Osteocyte (in vitro differentiated cells): Measurements from ENCODE around the gene CNGA3. TPM values are rescaled to one million over a fixed set of nuclear protein-coding genes. Genes with fewer than 3 reads are reported as not detected.

Experiments
- DNase-seq: peaks from one replicate; pipeline ENCODE4 v3.0.0; 2021; ENCODE audit warnings: mixed read lengths; ENCODE audit not compliant: unreplicated experiment; ENCODE audit errors: extremely low spot score
- H3K27ac Mint-ChIP-seq: one replicate; pipeline ENCODE4 v1.8.0; 2021; ENCODE audit warnings: mild to moderate bottlenecking, mixed read lengths; ENCODE audit not compliant: unreplicated experiment
- H3K27me3 Mint-ChIP-seq: one replicate; pipeline ENCODE4 v1.8.0; 2021; ENCODE audit warnings: mixed read lengths; ENCODE audit not compliant: unreplicated experiment
- H3K36me3 Mint-ChIP-seq: one replicate; pipeline ENCODE4 v1.8.0; 2021; ENCODE audit warnings: mixed read lengths; ENCODE audit not compliant: unreplicated experiment
- H3K4me1 Mint-ChIP-seq: one replicate; pipeline ENCODE4 v1.8.0; 2021; ENCODE audit warnings: mixed read lengths; ENCODE audit not compliant: unreplicated experiment
- H3K4me3 Mint-ChIP-seq: one replicate; pipeline ENCODE4 v1.8.0; 2021; ENCODE audit warnings: mild to moderate bottlenecking, moderate library complexity, mixed read lengths; ENCODE audit not compliant: unreplicated experiment
- H3K9me3 Mint-ChIP-seq: one replicate; pipeline ENCODE4 v1.8.0; 2021; ENCODE audit warnings: mixed read lengths; ENCODE audit not compliant: unreplicated experiment
- total RNA-seq: library from RNA; stranded (reverse); gene quantifications from 2 replicates; pipeline ENCODE4 v1.2.1, GENCODE V29; 2021
- TF ChIP-seq, protein P1 (sequence below): fragments of 200-600 bp; sonication (generic); IDR thresholded peaks from 2 replicates; pipeline ENCODE4 v1.5.0; 2021; ENCODE audit warnings: antibody characterized with exemption, mild to moderate bottlenecking, moderate library complexity

Gene CNGA3
- total RNA-seq, 1 donor from 2014 or later = not detected

- Mint-ChIP-seq H3K9me3 (no peaks in the 10 kb centered on the region), H3K36me3 (no peaks in the 10 kb centered on the region)
Observed at GRCh38 chr2:98395977-98396376, 49.7 kb downstream of the CNGA3 start.

GRCh38 chr2:98396745-98397355, 50.6 kb downstream of the CNGA3 start:
- Mint-ChIP-seq H3K27me3 (peaks cover 49% of the 10 kb centered on the region), H3K4me3 (no peak overlapping the region), H3K4me1 (no peaks in the 10 kb centered on the region), H3K27ac (no peak overlapping the region), H3K9me3 (no peaks in the 10 kb centered on the region), H3K36me3 (no peaks in the 10 kb centered on the region)
- DNase-seq = peak; percentile 42
- TF ChIP-seq, protein P1, sequence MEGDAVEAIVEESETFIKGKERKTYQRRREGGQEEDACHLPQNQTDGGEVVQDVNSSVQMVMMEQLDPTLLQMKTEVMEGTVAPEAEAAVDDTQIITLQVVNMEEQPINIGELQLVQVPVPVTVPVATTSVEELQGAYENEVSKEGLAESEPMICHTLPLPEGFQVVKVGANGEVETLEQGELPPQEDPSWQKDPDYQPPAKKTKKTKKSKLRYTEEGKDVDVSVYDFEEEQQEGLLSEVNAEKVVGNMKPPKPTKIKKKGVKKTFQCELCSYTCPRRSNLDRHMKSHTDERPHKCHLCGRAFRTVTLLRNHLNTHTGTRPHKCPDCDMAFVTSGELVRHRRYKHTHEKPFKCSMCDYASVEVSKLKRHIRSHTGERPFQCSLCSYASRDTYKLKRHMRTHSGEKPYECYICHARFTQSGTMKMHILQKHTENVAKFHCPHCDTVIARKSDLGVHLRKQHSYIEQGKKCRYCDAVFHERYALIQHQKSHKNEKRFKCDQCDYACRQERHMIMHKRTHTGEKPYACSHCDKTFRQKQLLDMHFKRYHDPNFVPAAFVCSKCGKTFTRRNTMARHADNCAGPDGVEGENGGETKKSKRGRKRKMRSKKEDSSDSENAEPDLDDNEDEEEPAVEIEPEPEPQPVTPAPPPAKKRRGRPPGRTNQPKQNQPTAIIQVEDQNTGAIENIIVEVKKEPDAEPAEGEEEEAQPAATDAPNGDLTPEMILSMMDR = no peak

More at GRCh38 chr2:98395977-98396376, 49.7 kb downstream of the CNGA3 start:
- no peak overlapping the region for H3K27ac Mint-ChIP-seq
- no peak for DNase-seq
- peaks cover 40% of the 10 kb centered on the region for H3K27me3 Mint-ChIP-seq
- H3K4me1 Mint-ChIP-seq = no peaks in the 10 kb centered on the region
- TF ChIP-seq, protein P1 = no peak
- no peak overlapping the region for H3K4me3 Mint-ChIP-seq

- Mint-ChIP-seq H3K4me1 (no peaks in the 10 kb centered on the region), H3K36me3 (no peaks in the 10 kb centered on the region), H3K27ac (no peak overlapping the region), H3K9me3 (no peaks in the 10 kb centered on the region), H3K4me3 (no peak overlapping the region), H3K27me3 (peaks cover 70% of the 10 kb centered on the region)
- peak; percentile 19 for DNase-seq
- TF ChIP-seq, protein P1 = no peak
Observed at GRCh38 chr2:98399140-98399539, 52.9 kb downstream of the CNGA3 start.

DNA sequence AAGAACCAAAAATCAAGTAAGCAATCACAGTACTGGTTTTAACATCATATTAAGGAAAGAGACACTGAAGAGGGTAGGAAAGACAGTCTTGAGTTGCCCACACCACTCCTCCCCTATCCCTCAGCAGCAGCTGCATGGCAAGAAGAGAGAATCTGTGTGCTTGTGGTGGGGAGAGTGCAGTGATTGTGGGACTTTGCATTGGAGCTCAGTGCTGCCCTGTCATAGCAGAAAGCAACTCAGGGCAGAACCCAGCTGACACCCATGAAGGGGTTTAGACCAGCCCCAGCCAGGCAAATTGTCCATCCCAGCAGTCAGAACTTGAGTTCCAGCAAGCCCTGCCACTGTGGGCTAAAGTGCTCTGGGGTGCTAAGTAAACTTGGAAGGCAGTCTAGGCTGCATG, 57.6 kb downstream of the CNGA3 start:
- TF ChIP-seq, protein P1 = no peak
- Mint-ChIP-seq H3K9me3 (no peaks in the 10 kb centered on the region), H3K27me3 (peaks cover 62% of the 10 kb centered on the region), H3K27ac (no peak overlapping the region), H3K4me3 (no peak overlapping the region), H3K4me1 (no peaks in the 10 kb centered on the region), H3K36me3 (no peaks in the 10 kb centered on the region)
- DNase-seq = no peak

DNA sequence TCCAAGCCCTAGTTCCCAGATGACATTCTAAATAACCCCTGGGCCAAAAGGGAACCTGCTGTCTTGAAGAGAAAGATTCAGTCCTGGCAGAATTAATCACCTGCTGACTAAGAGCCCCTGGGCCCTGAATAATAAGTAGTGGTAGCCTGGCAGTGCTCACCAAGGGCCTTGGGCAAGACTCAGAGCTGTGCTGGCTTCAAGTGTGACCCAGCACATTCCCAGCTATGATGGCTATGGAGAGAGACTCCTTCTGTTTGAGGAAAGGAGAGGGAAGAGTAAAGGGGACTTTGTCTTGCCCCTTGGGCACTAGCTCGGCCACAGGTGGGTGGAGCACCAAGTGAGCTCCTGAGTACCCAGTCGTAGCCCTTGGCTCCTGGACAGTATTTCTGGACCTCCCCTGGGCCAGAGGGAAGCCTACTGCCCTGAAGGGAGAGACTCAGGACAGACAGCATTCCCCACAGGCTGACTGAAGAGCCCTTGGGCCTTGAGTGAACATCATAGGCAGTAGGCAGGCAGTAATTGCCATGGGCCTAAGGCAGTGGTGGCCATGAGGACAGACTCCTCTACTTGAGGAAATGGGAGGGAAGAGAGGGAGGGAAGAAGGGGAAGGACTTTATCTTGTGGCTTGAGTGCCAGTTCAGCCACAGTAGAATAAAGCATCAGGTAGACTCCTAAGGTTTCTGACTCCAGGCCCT, 58.4 kb downstream of the CNGA3 start:
- TF ChIP-seq, protein P1 = no peak
- H3K4me1 Mint-ChIP-seq = no peaks in the 10 kb centered on the region
- H3K36me3 Mint-ChIP-seq = no peaks in the 10 kb centered on the region
- H3K27ac Mint-ChIP-seq = no peak overlapping the region
- no peak overlapping the region for H3K4me3 Mint-ChIP-seq
- no peaks in the 10 kb centered on the region for H3K9me3 Mint-ChIP-seq
- H3K27me3 Mint-ChIP-seq = peaks cover 55% of the 10 kb centered on the region
- DNase-seq = no peak
